Neural progenitor cell (in vitro differentiated cells): Measurements from ENCODE around the gene TRIP13. TPM values are rescaled to one million over a fixed set of nuclear protein-coding genes. Genes with fewer than 3 reads are reported as not detected.

Experiments used
- DNase-seq: peaks from one replicate; pipeline ENCODE4 v3.0.0-alpha.2; 2016; ENCODE audit warnings: low spot score
- H2AFZ ChIP-seq: fragments of 200-600 bp; sonication (generic); replicated peaks from 2 replicates; pipeline ENCODE4 v1.6.1; 2016; ENCODE audit warnings: antibody characterized with exemption
- H3F3A ChIP-seq: fragments of 200-600 bp; sonication (generic); 2 replicates; pipeline ENCODE4 v1.6.1; 2016; ENCODE audit warnings: antibody characterized with exemption, low read depth
- H3K27ac ChIP-seq: fragments of 200-600 bp; sonication (generic); 2 replicates; pipeline ENCODE4 v1.5.1; 2016; ENCODE audit warnings: mild to moderate bottlenecking
- H3K27me3 ChIP-seq: fragments of 200-600 bp; sonication (generic); 2 replicates; pipeline ENCODE4 v1.6.1; 2016; ENCODE audit warnings: mild to moderate bottlenecking, moderate library complexity
- H3K36me3 ChIP-seq: fragments of 200-600 bp; sonication (generic); 2 replicates; pipeline ENCODE4 v1.5.1; 2016
- H3K4me1 ChIP-seq: fragments of 200-600 bp; sonication (generic); 2 replicates; pipeline ENCODE4 v1.6.1; 2016; ENCODE audit warnings: mixed run types
- H3K4me2 ChIP-seq: fragments of 200-600 bp; sonication (generic); 2 replicates; pipeline ENCODE4 v1.6.1; 2016
- H3K4me3 ChIP-seq: fragments of 200-600 bp; sonication (generic); 2 replicates; pipeline ENCODE4 v1.5.1; 2016
- H3K79me2 ChIP-seq: fragments of 200-600 bp; sonication (generic); 2 replicates; pipeline ENCODE4 v1.6.1; 2016; ENCODE audit warnings: low read depth
- H3K9ac ChIP-seq: fragments of 200-600 bp; sonication (generic); 2 replicates; pipeline ENCODE4 v1.6.1; 2016
- H3K9me3 ChIP-seq: fragments of 200-600 bp; sonication (generic); 2 replicates; pipeline ENCODE4 v1.5.1; 2016; ENCODE audit warnings: low read depth
- H4K20me1 ChIP-seq: fragments of 200-600 bp; sonication (generic); 2 replicates; pipeline ENCODE4 v1.6.1; 2016; ENCODE audit warnings: low read depth
- H3K27ac Mint-ChIP-seq: 3 replicates; pipeline ENCODE4 v1.8.0; 2021; ENCODE audit warnings: mixed read lengths
- H3K27me3 Mint-ChIP-seq: 2 replicates; pipeline ENCODE4 v1.8.0; 2022; ENCODE audit warnings: low read depth, mild to moderate bottlenecking, inconsistent platforms, moderate library complexity, mixed read lengths; ENCODE audit not compliant: insufficient read depth
- H3K36me3 Mint-ChIP-seq: 3 replicates; pipeline ENCODE4 v1.8.0; 2021; ENCODE audit warnings: mixed read lengths
- H3K4me1 Mint-ChIP-seq: 3 replicates; pipeline ENCODE4 v1.8.0; 2021; ENCODE audit warnings: mixed read lengths
- H3K4me3 Mint-ChIP-seq: 3 replicates; pipeline ENCODE4 v1.8.0; 2021; ENCODE audit warnings: mild to moderate bottlenecking, moderate library complexity, mixed read lengths
- H3K9me3 Mint-ChIP-seq: 3 replicates; pipeline ENCODE4 v1.8.0; 2020; ENCODE audit warnings: mixed read lengths
- CTCF ChIP-seq: fragments of 200-600 bp; sonication (generic); IDR thresholded peaks from 2 replicates; pipeline ENCODE4 v1.5.1; 2017; ENCODE audit warnings: antibody characterized with exemption, mild to moderate bottlenecking
- EZH2 ChIP-seq: fragments of 200-600 bp; sonication (generic); IDR thresholded peaks from 2 replicates; pipeline ENCODE4 v1.6.1; 2017; ENCODE audit warnings: antibody characterized with exemption, mild to moderate bottlenecking, moderate library complexity
- EZH2phosphoT487 ChIP-seq: fragments of 200-600 bp; sonication (generic); IDR thresholded peaks from 2 replicates; pipeline ENCODE4 v1.6.1; 2017; ENCODE audit warnings: antibody characterized with exemption
- total RNA-seq: library from RNA; depleted of rRNA; stranded (reverse); fragments of >200 nt; gene quantifications from 2 replicates; pipeline ENCODE4 v1.2.3, GENCODE V29; 2015; ENCODE audit warnings: low replicate concordance

Gene TRIP13
- total RNA-seq, 1 donor from 2014 or later = 32.3 TPM

DNA sequence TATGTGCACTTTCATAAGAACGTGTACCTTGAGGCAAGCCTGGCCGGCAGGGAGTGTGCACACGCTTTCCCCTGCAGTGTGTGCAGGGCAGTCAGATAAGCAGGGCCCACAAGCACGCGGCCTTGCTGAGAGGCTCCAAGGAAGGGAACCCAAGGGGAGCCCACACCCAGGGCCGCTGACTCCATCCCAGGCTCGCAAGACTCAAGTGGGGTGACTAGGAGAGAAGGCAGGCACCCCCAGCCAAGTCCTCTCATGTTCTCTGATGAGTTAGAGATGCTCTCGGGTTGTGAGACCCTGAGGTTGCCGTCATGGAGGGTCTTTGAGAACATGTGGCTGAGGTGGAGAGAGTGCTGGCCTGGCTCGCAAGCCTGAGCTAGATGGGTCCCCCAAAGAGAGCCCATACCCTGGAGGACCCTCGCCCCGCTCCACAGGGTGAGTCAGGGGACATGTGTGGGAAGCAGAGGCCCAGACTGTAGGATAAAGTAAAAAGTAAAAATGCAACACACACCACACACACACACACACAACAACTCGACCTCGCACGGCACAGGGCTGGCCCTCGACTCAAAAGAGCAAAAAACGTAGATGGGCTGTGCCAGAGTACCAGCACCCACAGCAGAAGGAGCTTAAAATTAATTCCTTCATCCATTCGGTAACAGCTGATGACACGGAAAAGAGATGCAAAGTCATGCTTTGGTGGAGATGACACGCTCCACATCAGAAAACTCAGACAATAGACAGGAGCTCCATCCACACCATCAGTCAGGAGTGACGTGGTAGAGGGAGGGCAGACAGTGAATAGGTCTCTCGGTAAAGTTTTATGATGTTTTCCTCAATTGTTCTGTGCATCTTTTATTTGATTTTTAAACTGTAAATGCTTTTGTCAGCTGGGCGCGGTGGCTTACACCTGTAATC is 61.1 kb downstream of the TRIP13 start:
- H3K4me1 Mint-ChIP-seq = peaks cover 20% of the 10 kb centered on the region
- Histone ChIP-seq H3F3A (no peaks in the 10 kb centered on the region), H4K20me1 (no peaks in the 10 kb centered on the region), H3K9me3 (no peaks in the 10 kb centered on the region), H2AFZ (no peak overlapping the region), H3K4me1 (no peaks in the 10 kb centered on the region), H3K36me3 (no peaks in the 10 kb centered on the region), H3K4me2 (no peak overlapping the region), H3K4me3 (no peak overlapping the region), H3K9ac (no peak overlapping the region), H3K79me2 (no peaks in the 10 kb centered on the region), H3K27me3 (no peaks in the 10 kb centered on the region), H3K27ac (no peak overlapping the region)
- H3K27ac Mint-ChIP-seq = peak overlapping the region; percentile 54
- H3K4me3 Mint-ChIP-seq = no peak overlapping the region
- peaks cover 17% of the 10 kb centered on the region for H3K27me3 Mint-ChIP-seq
- no peak for DNase-seq
- peaks cover 14% of the 10 kb centered on the region for H3K9me3 Mint-ChIP-seq
- no peak for TF ChIP-seq EZH2phosphoT487
- no peaks in the 10 kb centered on the region for H3K36me3 Mint-ChIP-seq

DNA sequence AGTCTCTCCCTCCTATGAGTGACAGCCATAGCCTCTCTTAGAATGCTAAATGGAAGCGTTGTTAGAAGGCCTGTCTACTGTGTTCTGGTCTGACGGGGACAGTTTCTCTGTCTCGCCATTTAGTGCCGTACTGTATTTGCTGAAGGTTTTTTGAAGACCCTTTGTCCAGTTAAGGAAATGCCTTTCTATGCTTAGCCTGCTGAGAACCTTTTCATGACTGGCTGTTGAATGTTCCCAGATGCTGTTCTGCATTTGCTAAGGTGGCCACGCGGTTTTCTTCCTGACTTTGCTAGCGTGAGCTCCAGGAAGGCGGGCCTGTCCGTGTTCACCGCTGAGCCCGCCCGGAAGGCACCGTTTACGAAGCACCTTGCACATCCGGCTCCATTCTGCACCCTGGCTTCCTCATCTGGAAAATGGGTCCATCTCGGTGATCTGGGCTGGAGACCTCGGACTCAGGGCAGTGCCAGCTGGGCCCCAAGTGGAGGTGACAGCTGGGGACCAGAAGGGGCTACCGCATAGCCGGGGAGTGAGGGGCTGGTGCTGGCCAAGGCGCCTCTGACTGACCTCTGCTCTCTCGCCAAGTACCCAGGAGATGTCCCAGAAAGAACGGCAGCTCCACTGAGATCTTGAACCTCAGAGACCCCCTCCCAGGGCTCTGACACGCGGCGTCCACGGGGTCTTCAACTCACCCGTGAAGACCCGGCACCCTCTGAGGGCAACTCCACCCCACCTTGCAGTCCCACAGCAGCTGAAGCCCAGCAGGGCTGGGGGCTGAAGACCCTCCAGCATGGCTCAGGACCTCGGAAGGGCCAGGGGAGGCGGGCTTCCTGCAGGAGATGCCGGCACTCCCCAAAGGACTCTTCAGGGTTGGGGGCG is 63.4 kb downstream of the TRIP13 start:
- H2AFZ ChIP-seq = no peak overlapping the region
- H3K9me3 ChIP-seq = no peaks in the 10 kb centered on the region
- Mint-ChIP-seq H3K4me1 (peaks cover 23% of the 10 kb centered on the region), H3K27me3 (peaks cover 19% of the 10 kb centered on the region), H3K9me3 (peaks cover 4% of the 10 kb centered on the region), H3K36me3 (no peaks in the 10 kb centered on the region), H3K4me3 (no peak overlapping the region), H3K27ac (peak overlapping the region; percentile 18)
- H3K79me2 ChIP-seq = no peaks in the 10 kb centered on the region
- H3K27me3 ChIP-seq = no peaks in the 10 kb centered on the region
- H4K20me1 ChIP-seq = no peaks in the 10 kb centered on the region
- no peak for DNase-seq
- H3K4me2 ChIP-seq = no peak overlapping the region
- no peak overlapping the region for H3K27ac ChIP-seq
- H3K36me3 ChIP-seq = no peaks in the 10 kb centered on the region
- H3K4me3 ChIP-seq = no peak overlapping the region
- H3F3A ChIP-seq = no peaks in the 10 kb centered on the region
- H3K4me1 ChIP-seq = no peaks in the 10 kb centered on the region
- no peak for TF ChIP-seq EZH2
- TF ChIP-seq CTCF = no peak
- TF ChIP-seq EZH2phosphoT487 = no peak
- H3K9ac ChIP-seq = no peak overlapping the region

GRCh38 chr5:956941-957747 is 64.5 kb downstream of the TRIP13 start:
- Histone ChIP-seq H3F3A (no peaks in the 10 kb centered on the region), H3K36me3 (no peaks in the 10 kb centered on the region), H3K27me3 (no peaks in the 10 kb centered on the region), H3K4me1 (no peaks in the 10 kb centered on the region), H3K9ac (no peak overlapping the region), H3K4me2 (no peak overlapping the region), H3K79me2 (no peaks in the 10 kb centered on the region), H3K4me3 (no peak overlapping the region), H3K9me3 (no peaks in the 10 kb centered on the region), H2AFZ (no peak overlapping the region), H3K27ac (no peak overlapping the region), H4K20me1 (no peaks in the 10 kb centered on the region)
- Mint-ChIP-seq H3K27ac (peak overlapping the region; percentile 96), H3K4me3 (no peak overlapping the region), H3K27me3 (peaks cover 19% of the 10 kb centered on the region), H3K36me3 (no peaks in the 10 kb centered on the region), H3K4me1 (peaks cover 23% of the 10 kb centered on the region), H3K9me3 (no peaks in the 10 kb centered on the region)
- TF ChIP-seq CTCF = peak; percentile 27
- no peak for TF ChIP-seq EZH2
- no peak for TF ChIP-seq EZH2phosphoT487
- DNase-seq = peak; percentile 47
